Stimulated activated CD8-positive, alpha-beta memory T cell treated with anti-CD3 and anti-CD28 coated beads, Interleukin-15, amount 100 ng/mL, for 48 hours (primary cell): ENCODE results near the gene QSOX2.

Experiments used
- DNase-seq, 2 donors: peaks; one replicate each; pipeline ENCODE4 v3.0.0-alpha.2; 2020; ENCODE audit warnings: low read depth in 2 of 2

The QSOX2 gene

GRCh38 chr9:136265561-136266355, 20.1 kb upstream of the QSOX2 start:
- no peak for DNase-seq

GRCh38 chr9:136264441-136265405, 19.1 kb upstream of the QSOX2 start:
- no peak for DNase-seq

GRCh38 chr9:136264031-136264430, 18.4 kb upstream of the QSOX2 start:
- DNase-seq: no peak

- no peak for DNase-seq
Measured at GRCh38 chr9:136262671-136263178, 17.1 kb upstream of the QSOX2 start.

GRCh38 chr9:136261686-136262430, 16.2 kb upstream of the QSOX2 start:
- no peak for DNase-seq

- DNase-seq: no peak
Measured at GRCh38 chr9:136260936-136261472, 15.4 kb upstream of the QSOX2 start.

GRCh38 chr9:136260521-136260920, 14.9 kb upstream of the QSOX2 start:
- DNase-seq: no peak

GRCh38 chr9:136259836-136260235, 14.2 kb upstream of the QSOX2 start:
- no peak for DNase-seq

GRCh38 chr9:136259517-136259813, 13.9 kb upstream of the QSOX2 start:
- no peak for DNase-seq

- no peak for DNase-seq
Measured at GRCh38 chr9:136258786-136259516, 13.3 kb upstream of the QSOX2 start.

- DNase-seq: no peak
Measured at GRCh38 chr9:136258299-136258625, 12.7 kb upstream of the QSOX2 start.

- no peak for DNase-seq
Measured at GRCh38 chr9:136257381-136258298, 12.0 kb upstream of the QSOX2 start.

GRCh38 chr9:136255896-136256890, 10.6 kb upstream of the QSOX2 start:
- no peak for DNase-seq

GRCh38 chr9:136255166-136255538, 9.5 kb upstream of the QSOX2 start:
- no peak for DNase-seq

- DNase-seq: no peak
Measured at GRCh38 chr9:136254381-136255165, 9.0 kb upstream of the QSOX2 start.

- no peak for DNase-seq
Measured at GRCh38 chr9:136253246-136254130, 7.9 kb upstream of the QSOX2 start.

GRCh38 chr9:136252846-136253245, 7.2 kb upstream of the QSOX2 start:
- no peak for DNase-seq
